ENCODE data around the gene DNMT3B.
"Not testable (repeated sequence)": the region's sequence is repeated elsewhere in the genome, so short reads cannot be mapped to it uniquely, and the experiment has no call there.

The DNMT3B gene

GRCh38 chr20:32761831-32762753 is at the start of gene DNMT3B:
DNMT3B (plus strand) TSS chr20:32762385; CDS start chr20:32780324, 17,939 bp downstream.
- no peak for DNase-seq (ENCODE audit: extremely low read depth, low read depth)
- no peak; the same call in 1 of the 2 replicates for TF ChIP-seq CTCF (IDR thresholded peaks at IDR 0.05; ENCODE audit: low read depth, low read length)

GRCh38 chr20:32718749-32719348 is 43.3 kb upstream of the DNMT3B start:
- DNase-seq (ENCODE audit: extremely low read depth, low read depth) = no peak
- TF ChIP-seq CTCF (IDR thresholded peaks at IDR 0.05; ENCODE audit: low read depth, low read length) = no peak

- peak; percentile 36 for DNase-seq (ENCODE audit: extremely low read depth, low read depth)
- no peak for TF ChIP-seq CTCF (IDR thresholded peaks at IDR 0.05; ENCODE audit: low read depth, low read length)
Observed at GRCh38 chr20:32727683-32728082, 34.5 kb upstream of the DNMT3B start.

GRCh38 chr20:32728435-32728834 is 33.8 kb upstream of the DNMT3B start:
- not testable (repeated sequence) for DNase-seq (ENCODE audit: extremely low read depth, low read depth)

- DNase-seq (ENCODE audit: extremely low read depth, low read depth) = not testable (repeated sequence)
Observed at GRCh38 chr20:32729334-32729733, 32.9 kb upstream of the DNMT3B start.

GRCh38 chr20:32731882-32732266 is 30.3 kb upstream of the DNMT3B start:
- DNase-seq (ENCODE audit: extremely low read depth, low read depth) = no peak
- no peak for TF ChIP-seq CTCF (IDR thresholded peaks at IDR 0.05; ENCODE audit: low read depth, low read length)

- TF ChIP-seq CTCF (IDR thresholded peaks at IDR 0.05; ENCODE audit: low read depth, low read length) = no peak
- no peak for DNase-seq (ENCODE audit: extremely low read depth, low read depth)
Observed at GRCh38 chr20:32737371-32738223, 24.6 kb upstream of the DNMT3B start.

- no peak for DNase-seq (ENCODE audit: extremely low read depth, low read depth)
- no peak for TF ChIP-seq CTCF (IDR thresholded peaks at IDR 0.05; ENCODE audit: low read depth, low read length)
Observed at GRCh38 chr20:32741151-32741550, 21.0 kb upstream of the DNMT3B start.
